Liver (tissue), 3 donors: ENCODE data around the gene PPM1G.

ENCODE experiments used
- EGR1 ChIP-seq, 2 donors: IDR thresholded peaks; 2 replicates each; pipeline ENCODE4 v1.6.1; 2016 to 2018; ENCODE audit warnings: antibody characterized with exemption in 2 of 2, low read depth in 2 of 2
- RAD21 ChIP-seq, 2 donors: IDR thresholded peaks; 2 replicates each; pipeline ENCODE4 v1.6.1; 2016; ENCODE audit warnings: antibody characterized with exemption in 2 of 2, mild to moderate bottlenecking in 2 of 2
- SP1 ChIP-seq: IDR thresholded peaks from 2 replicates; pipeline ENCODE4 v1.6.1; 2018; ENCODE audit warnings: antibody characterized with exemption, mild to moderate bottlenecking
- TF ChIP-seq, protein P1 (sequence below): fragments of 150-350 bp; IDR thresholded peaks from 2 replicates; pipeline ENCODE4 v1.5.1; 2017; ENCODE audit warnings: improper control_type of control experiment, low read depth, low read length; ENCODE audit not compliant: missing input control
- TF ChIP-seq, protein P2 (sequence below): IDR thresholded peaks from 2 replicates; pipeline ENCODE4 v1.6.1; 2016; ENCODE audit warnings: antibody characterized with exemption
- TF ChIP-seq, protein P3 (sequence below): IDR thresholded peaks from 2 replicates; pipeline ENCODE4 v1.6.1; 2016; ENCODE audit warnings: antibody characterized with exemption
- donor health status: healthy.
- donor health status: healthy.

DNA sequence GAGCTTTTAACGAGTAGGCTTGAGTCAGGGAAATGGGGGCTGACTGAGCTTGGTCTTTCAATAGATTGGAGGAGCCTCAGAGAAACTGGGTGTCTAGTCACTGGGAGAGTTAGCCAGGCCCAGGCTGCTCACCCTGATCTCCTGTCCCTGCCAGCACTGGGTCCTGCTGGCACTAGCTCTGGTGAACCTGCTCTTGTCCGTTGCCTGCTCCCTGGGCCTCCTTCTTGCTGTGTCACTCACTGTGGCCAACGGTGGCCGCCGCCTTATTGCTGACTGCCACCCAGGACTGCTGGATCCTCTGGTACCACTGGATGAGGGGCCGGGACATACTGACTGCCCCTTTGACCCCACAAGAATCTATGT lies 33.5 kb upstream of the PPM1G start:
- TF ChIP-seq, protein P1, sequence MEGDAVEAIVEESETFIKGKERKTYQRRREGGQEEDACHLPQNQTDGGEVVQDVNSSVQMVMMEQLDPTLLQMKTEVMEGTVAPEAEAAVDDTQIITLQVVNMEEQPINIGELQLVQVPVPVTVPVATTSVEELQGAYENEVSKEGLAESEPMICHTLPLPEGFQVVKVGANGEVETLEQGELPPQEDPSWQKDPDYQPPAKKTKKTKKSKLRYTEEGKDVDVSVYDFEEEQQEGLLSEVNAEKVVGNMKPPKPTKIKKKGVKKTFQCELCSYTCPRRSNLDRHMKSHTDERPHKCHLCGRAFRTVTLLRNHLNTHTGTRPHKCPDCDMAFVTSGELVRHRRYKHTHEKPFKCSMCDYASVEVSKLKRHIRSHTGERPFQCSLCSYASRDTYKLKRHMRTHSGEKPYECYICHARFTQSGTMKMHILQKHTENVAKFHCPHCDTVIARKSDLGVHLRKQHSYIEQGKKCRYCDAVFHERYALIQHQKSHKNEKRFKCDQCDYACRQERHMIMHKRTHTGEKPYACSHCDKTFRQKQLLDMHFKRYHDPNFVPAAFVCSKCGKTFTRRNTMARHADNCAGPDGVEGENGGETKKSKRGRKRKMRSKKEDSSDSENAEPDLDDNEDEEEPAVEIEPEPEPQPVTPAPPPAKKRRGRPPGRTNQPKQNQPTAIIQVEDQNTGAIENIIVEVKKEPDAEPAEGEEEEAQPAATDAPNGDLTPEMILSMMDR: no peak
- TF ChIP-seq, protein P2, sequence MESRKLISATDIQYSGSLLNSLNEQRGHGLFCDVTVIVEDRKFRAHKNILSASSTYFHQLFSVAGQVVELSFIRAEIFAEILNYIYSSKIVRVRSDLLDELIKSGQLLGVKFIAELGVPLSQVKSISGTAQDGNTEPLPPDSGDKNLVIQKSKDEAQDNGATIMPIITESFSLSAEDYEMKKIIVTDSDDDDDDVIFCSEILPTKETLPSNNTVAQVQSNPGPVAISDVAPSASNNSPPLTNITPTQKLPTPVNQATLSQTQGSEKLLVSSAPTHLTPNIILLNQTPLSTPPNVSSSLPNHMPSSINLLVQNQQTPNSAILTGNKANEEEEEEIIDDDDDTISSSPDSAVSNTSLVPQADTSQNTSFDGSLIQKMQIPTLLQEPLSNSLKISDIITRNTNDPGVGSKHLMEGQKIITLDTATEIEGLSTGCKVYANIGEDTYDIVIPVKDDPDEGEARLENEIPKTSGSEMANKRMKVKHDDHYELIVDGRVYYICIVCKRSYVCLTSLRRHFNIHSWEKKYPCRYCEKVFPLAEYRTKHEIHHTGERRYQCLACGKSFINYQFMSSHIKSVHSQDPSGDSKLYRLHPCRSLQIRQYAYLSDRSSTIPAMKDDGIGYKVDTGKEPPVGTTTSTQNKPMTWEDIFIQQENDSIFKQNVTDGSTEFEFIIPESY: no peak
- TF ChIP-seq, protein P3, sequence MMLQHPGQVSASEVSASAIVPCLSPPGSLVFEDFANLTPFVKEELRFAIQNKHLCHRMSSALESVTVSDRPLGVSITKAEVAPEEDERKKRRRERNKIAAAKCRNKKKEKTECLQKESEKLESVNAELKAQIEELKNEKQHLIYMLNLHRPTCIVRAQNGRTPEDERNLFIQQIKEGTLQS: no peak
- TF ChIP-seq SP1 (no peak), RAD21 (IDR thresholded peaks at IDR 0.05) (no peak), EGR1 (IDR thresholded peaks at IDR 0.05; ENCODE audit: low read depth in 2 of 2) (no peak)
